Right lobe of liver (tissue), 6 donors: Measurements from ENCODE around the gene TIMM13. TPM values are rescaled to one million over a fixed set of nuclear protein-coding genes. Genes with fewer than 3 reads are reported as not detected.

Experiments
- ATAC-seq, 4 donors: fragments of 200-7000 bp; cut with Tn5 transposase; one replicate each; pipeline ENCODE4 v1.9.1; 2020; ENCODE audit warnings: mild to moderate bottlenecking in 4 of 4, moderate library complexity in 4 of 4
- DNase-seq, 3 donors: peaks; one replicate each; pipeline ENCODE4 v3.0.0-alpha.2; 2020
- H3K27ac ChIP-seq, 3 donors: fragments of 200-600 bp; one replicate each; pipeline ENCODE4 v1.8.0; 2022
- H3K27me3 ChIP-seq, 2 donors: fragments of 200-600 bp; one replicate each; pipeline ENCODE4 v1.8.0; 2022
- H3K36me3 ChIP-seq, 4 donors: fragments of 200-600 bp; sonication (generic) in 1 of 4; one replicate each; pipeline versions ENCODE4 v1.5.1 to v1.8.0; 2017 to 2022; ENCODE audit warnings: control low read depth in 1 of 4
- H3K4me1 ChIP-seq, 4 donors: fragments of 200-600 bp; sonication (generic) in 1 of 4; one replicate each; pipeline versions ENCODE4 v1.5.1 to v1.8.0; 2017 to 2022; ENCODE audit warnings: control low read depth in 1 of 4
- H3K4me3 ChIP-seq, 3 donors: fragments of 200-600 bp; one replicate each; pipeline ENCODE4 v1.8.0; 2022
- H3K9me3 ChIP-seq, 4 donors: fragments of 200-600 bp; sonication (generic) in 1 of 4; one replicate each; pipeline versions ENCODE4 v1.5.1 to v1.8.0; 2017 to 2022; ENCODE audit warnings: control low read depth in 1 of 4
- POLR2A ChIP-seq: fragments of 450-650 bp; IDR thresholded peaks from one replicate; pipeline ENCODE4 v1.6.1; 2017; ENCODE audit warnings: antibody characterized with exemption, mild to moderate bottlenecking
- WGBS: methylation state at CpG from one replicate; pipeline ENCODE4 v1.1.6; 2018; ENCODE audit warnings: low coverage, low lambda C conversion rate; ENCODE audit not compliant: insufficient coverage; ENCODE audit errors: missing lambda C conversion rate; 5-methylcytosine and 5-hydroxymethylcytosine counted together
- intact Hi-C, 2 donors: fragments of 100-400 bp; cut with DNase I; formaldehyde crosslinking; loops; one replicate each; pipeline versions ENCODE4 v1.11.2 to v1.14.1; 2022
- total RNA-seq, 6 experiments: library from RNA; depleted of rRNA in 2 of 6; stranded (reverse); fragments of >200 nt in 2 of 6; fragmentation: NEBNext Ultra II Directional in 3 of 6; extraction: Animal tissue kit (Norgen Biotek cat#: 25700) in 3 of 6; gene quantifications; one replicate each; pipeline versions ENCODE4 v1.1.0 to v1.2.4, GENCODE V29; 2016 to 2023
- TF ChIP-seq, protein P1 (sequence below), 4 donors: fragments of 200-600 bp in 3 of 4; fragments of 450-650 bp in 1 of 4; IDR thresholded peaks; one replicate each; pipeline versions ENCODE4 v1.5.1 to v1.8.0; 2016 to 2022; ENCODE audit warnings: antibody characterized with exemption in 4 of 4, mild to moderate bottlenecking in 2 of 4
- donor health status: DM: no; HTN: yes; CAD: no.
- donor health status: DM: no; HTN: no; CAD: no.
- donor health status: DM: no; HTN: no; CAD: no.
- donor health status: DM: no; HTN: yes; CAD: no.
- donor health status: DM: no; HTN: yes; CAD: no.

Gene TIMM13
- total RNA-seq, 6 experiments from 2014 or later: 35.5 to 59.8 (median 51.1) TPM

DNA sequence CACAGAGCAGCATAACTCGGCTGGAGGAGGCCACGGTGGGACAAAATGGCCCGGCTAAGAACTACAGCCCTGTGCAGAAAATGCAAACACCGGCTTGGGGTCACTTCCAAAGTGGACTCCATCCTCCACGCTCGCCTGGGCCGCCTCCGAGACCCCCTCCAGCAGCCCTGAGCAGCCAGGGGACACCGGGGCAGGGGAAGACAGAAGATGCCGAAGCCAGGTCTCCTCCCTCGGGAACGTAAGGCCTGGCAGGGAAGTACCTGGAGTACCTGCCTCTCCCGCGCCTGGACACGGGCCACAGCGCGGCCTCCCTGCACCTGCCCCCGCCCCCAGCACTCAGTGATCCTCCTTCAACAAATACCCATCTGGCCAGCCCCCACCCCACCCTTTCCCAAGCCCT lies 24.4 kb upstream of the TIMM13 start:
- Histone ChIP-seq H3K4me1 (peaks cover 0 to 4% (median 0%) of the 10 kb centered on the region in 4 donors), H3K27me3 (no peaks in the 10 kb centered on the region), H3K36me3 (no peaks in the 10 kb centered on the region), H3K27ac (no peak overlapping the region), H3K4me3 (no peak overlapping the region), H3K9me3 (no peaks in the 10 kb centered on the region)
- intact Hi-C loops: no loop called here
- ATAC-seq: no peak
- WGBS: 87% methylated on average over 3 of the region's 18 CpGs
- TF ChIP-seq POLR2A: no peak
- TF ChIP-seq, protein P1, sequence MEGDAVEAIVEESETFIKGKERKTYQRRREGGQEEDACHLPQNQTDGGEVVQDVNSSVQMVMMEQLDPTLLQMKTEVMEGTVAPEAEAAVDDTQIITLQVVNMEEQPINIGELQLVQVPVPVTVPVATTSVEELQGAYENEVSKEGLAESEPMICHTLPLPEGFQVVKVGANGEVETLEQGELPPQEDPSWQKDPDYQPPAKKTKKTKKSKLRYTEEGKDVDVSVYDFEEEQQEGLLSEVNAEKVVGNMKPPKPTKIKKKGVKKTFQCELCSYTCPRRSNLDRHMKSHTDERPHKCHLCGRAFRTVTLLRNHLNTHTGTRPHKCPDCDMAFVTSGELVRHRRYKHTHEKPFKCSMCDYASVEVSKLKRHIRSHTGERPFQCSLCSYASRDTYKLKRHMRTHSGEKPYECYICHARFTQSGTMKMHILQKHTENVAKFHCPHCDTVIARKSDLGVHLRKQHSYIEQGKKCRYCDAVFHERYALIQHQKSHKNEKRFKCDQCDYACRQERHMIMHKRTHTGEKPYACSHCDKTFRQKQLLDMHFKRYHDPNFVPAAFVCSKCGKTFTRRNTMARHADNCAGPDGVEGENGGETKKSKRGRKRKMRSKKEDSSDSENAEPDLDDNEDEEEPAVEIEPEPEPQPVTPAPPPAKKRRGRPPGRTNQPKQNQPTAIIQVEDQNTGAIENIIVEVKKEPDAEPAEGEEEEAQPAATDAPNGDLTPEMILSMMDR (IDR thresholded peaks at IDR 0.05): no peak
- no peak for DNase-seq

DNA sequence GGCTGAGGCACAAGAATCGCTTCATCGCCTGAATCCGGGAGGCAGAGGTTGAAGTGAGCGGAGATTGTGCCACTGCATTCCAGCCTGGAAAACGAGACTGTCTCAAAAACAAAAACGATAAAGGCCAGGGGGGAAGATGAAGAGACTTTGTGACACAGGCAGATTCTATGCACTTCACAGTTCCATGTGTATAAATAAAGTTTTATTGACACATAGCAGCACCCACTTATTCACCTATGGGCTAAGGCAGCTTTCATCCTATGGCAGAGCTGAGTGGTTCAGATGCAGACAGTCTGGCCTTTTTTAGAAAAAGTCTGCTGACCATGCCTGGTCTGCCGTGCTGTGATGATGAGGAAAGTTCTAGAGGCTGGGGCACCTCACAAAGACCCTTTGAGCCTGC lies 23.8 kb upstream of the TIMM13 start:
- no peak for ATAC-seq
- no peak for DNase-seq
- intact Hi-C loops: no loop called here
- no peaks in the 10 kb centered on the region for H3K9me3 ChIP-seq
- no peak overlapping the region for H3K27ac ChIP-seq
- H3K27me3 ChIP-seq: no peaks in the 10 kb centered on the region
- WGBS: 94% methylated on average over 3 of the region's 7 CpGs
- H3K4me3 ChIP-seq: no peak overlapping the region
- H3K36me3 ChIP-seq: no peaks in the 10 kb centered on the region
- TF ChIP-seq, protein P1 (IDR thresholded peaks at IDR 0.05): no peak
- no peak for TF ChIP-seq POLR2A
- peaks cover 0 to 4% (median 0%) of the 10 kb centered on the region in 4 donors for H3K4me1 ChIP-seq

DNA sequence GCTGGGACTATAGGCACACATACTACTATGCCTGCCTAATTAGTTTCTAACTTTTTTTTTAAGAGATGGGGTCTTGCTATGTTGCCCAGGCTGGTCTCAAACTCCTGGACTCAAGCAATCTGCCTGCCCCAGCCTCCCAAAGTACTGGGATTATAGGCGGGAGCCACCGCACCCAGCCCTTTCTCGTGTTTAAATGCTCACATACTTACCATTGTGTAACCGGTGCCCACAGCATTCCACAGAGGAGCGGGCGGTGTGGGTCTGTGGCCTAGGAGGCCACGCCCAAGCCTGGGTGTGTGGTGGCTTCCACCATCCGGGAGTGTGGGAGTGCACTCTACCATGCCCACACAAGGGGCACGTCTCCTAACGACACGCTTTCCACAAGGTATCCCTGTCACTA lies 21.6 kb upstream of the TIMM13 start:
- DNase-seq: no peak
- no peaks in the 10 kb centered on the region for H3K4me1 ChIP-seq
- H3K4me3 ChIP-seq: no peak overlapping the region
- intact Hi-C loops: no loop called here
- TF ChIP-seq, protein P1 (IDR thresholded peaks at IDR 0.05): no peak
- no peak for TF ChIP-seq POLR2A
- H3K27me3 ChIP-seq: no peaks in the 10 kb centered on the region
- no peaks in the 10 kb centered on the region for H3K36me3 ChIP-seq
- no peak overlapping the region for H3K27ac ChIP-seq
- ATAC-seq: no peak
- 93% methylated on average over 8 of the region's 11 CpGs for WGBS
- no peaks in the 10 kb centered on the region for H3K9me3 ChIP-seq

DNA sequence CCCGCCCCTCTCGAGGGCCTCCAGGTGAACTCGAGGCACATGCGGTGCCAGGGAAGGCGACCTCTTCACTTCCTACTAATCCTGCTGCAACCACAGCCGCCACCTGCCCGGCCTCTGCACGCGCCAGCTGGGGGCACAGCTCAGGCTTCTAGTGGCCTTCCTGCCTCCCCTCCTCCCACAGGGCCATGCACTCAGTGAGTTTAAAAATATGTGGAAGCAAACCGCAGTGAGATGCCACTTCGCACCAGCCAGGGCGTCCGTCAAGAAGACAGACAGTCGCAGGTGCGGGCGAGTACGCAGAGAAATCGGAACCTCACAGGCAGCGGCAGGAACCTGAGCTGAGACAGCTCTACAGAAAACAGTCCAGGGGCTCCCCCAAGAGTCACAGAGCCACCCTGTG lies 19.0 kb upstream of the TIMM13 start:
- intact Hi-C loops: no loop called here
- no peaks in the 10 kb centered on the region for H3K9me3 ChIP-seq
- no peak for DNase-seq
- H3K27me3 ChIP-seq: no peaks in the 10 kb centered on the region
- H3K36me3 ChIP-seq: no peaks in the 10 kb centered on the region
- ATAC-seq: no peak
- WGBS: 65% methylated on average over 12 of the region's 19 CpGs
- H3K4me3 ChIP-seq: no peak overlapping the region
- TF ChIP-seq POLR2A: no peak
- TF ChIP-seq, protein P1 (IDR thresholded peaks at IDR 0.05): no peak
- no peaks in the 10 kb centered on the region for H3K4me1 ChIP-seq
- H3K27ac ChIP-seq: no peak overlapping the region
